GM19463 (cell line): ENCODE data around the gene REEP5.
"Not testable (repeated sequence)": the region's sequence is repeated elsewhere in the genome, so short reads cannot be mapped to it uniquely, and the experiment has no call there.

ENCODE experiments used
- ATAC-seq: cut with Tn5 transposase; IDR thresholded peaks from one replicate; pipeline ENCODE4 v1.9.1; 2021; ENCODE audit warnings: mild to moderate bottlenecking, moderate library complexity; ENCODE audit not compliant: unreplicated experiment

The REEP5 gene

GRCh38 chr5:112892776-112893175 lies 29.3 kb downstream of the REEP5 start:
- no peak for ATAC-seq

- not testable (repeated sequence) for ATAC-seq
Measured at GRCh38 chr5:112892066-112892465, 30.0 kb downstream of the REEP5 start.

GRCh38 chr5:112886975-112887374 lies 35.1 kb downstream of the REEP5 start:
- no peak for ATAC-seq

- no peak for ATAC-seq
Measured at GRCh38 chr5:112885001-112885400, 37.0 kb downstream of the REEP5 start.

GRCh38 chr5:112883192-112883591 lies 38.8 kb downstream of the REEP5 start:
- no peak for ATAC-seq

GRCh38 chr5:112880219-112880964 lies 41.6 kb downstream of the REEP5 start:
- ATAC-seq, result no peak

- ATAC-seq, result peak; percentile 56
Measured at GRCh38 chr5:112878760-112879159, 43.3 kb downstream of the REEP5 start.

- no peak for ATAC-seq
Measured at GRCh38 chr5:112878101-112878500, 43.9 kb downstream of the REEP5 start.

- no peak for ATAC-seq
Measured at GRCh38 chr5:112876362-112876761, 45.7 kb downstream of the REEP5 start.

GRCh38 chr5:112870966-112871365 lies 51.1 kb downstream of the REEP5 start:
- ATAC-seq, result no peak

- ATAC-seq, result peak; percentile 80
Measured at GRCh38 chr5:112869948-112870347, 52.1 kb downstream of the REEP5 start.

- no peak for ATAC-seq
Measured at GRCh38 chr5:112867411-112867810, 54.6 kb downstream of the REEP5 start.

GRCh38 chr5:112866739-112867138 lies 55.3 kb downstream of the REEP5 start:
- ATAC-seq, result no peak

GRCh38 chr5:112865128-112865527 lies 56.9 kb downstream of the REEP5 start:
- ATAC-seq, result no peak

GRCh38 chr5:112863549-112863948 lies 58.5 kb downstream of the REEP5 start:
- no peak for ATAC-seq

GRCh38 chr5:112862085-112862484 lies 59.9 kb downstream of the REEP5 start:
- no peak for ATAC-seq

- no peak for ATAC-seq
Measured at GRCh38 chr5:112861638-112861985, 60.4 kb downstream of the REEP5 start.

- ATAC-seq, result peak; percentile 98
Measured at GRCh38 chr5:112860929-112861637, 60.9 kb downstream of the REEP5 start, which contains the start of gene SRP19. SRP19 (plus strand) TSS chr5:112861287; CDS start chr5:112861377, 90 bp downstream.

- not testable (repeated sequence) for ATAC-seq
Measured at GRCh38 chr5:112860571-112860928, 61.5 kb downstream of the REEP5 start.

- no peak for ATAC-seq
Measured at GRCh38 chr5:112857866-112858265, 64.2 kb downstream of the REEP5 start.

- ATAC-seq, result no peak
Measured at GRCh38 chr5:112854651-112855050, 67.4 kb downstream of the REEP5 start.

GRCh38 chr5:112849912-112850311 lies 72.1 kb downstream of the REEP5 start:
- no peak for ATAC-seq
